ENCODE measurements around the gene LDLRAD4. TPM values are rescaled to one million over a fixed set of nuclear protein-coding genes. Genes with fewer than 3 reads are reported as not detected.

The LDLRAD4 gene
- total and polyA plus RNA-seq, 9 of the 15 experiments (the other 6 are each of a cell fraction or from before 2014, with no cell fraction given): 0.01 TPM; not detected in 8

- BruUV-seq (replicated peaks): no TSS peak
- H3K9me1 ChIP-seq (ENCODE audit: control insufficient read depth, insufficient read depth, low read length): no peaks in the 10 kb centered on the region
- ChIA-PET CTCF (ENCODE audit: low intra/inter-chr PET ratio) (no interaction called here), POLR2A (interaction anchor here (0.8 kb wide), 1 partner anchor 87 kb away, joined by 3 read pairs; no protein-coding TSS in a partner anchor)
- in situ Hi-C loops (cut with MboI): loop anchor here (5.0 kb wide), 1 partner anchor 1235 kb away; no protein-coding TSS in a partner anchor
- no peak overlapping the region for H2AFZ ChIP-seq (ENCODE audit: low read depth, low read length)
- H3K79me2 ChIP-seq (ENCODE audit: control insufficient read depth, insufficient read depth, low read length): no peaks in the 10 kb centered on the region
- no peak overlapping the region for H3K4me3 ChIP-seq
- no peak overlapping the region for H3K27ac ChIP-seq (ENCODE audit: extremely low read depth, low read depth, low read length)
- H3K4me1 ChIP-seq (replicated peaks in 1 of 2; ENCODE audit: control insufficient read depth in 2 of 2, insufficient read depth in 2 of 2, low read length in 2 of 2): no peaks in the 10 kb centered on the region
- H3K36me3 ChIP-seq (ENCODE audit: control insufficient read depth, insufficient read depth, low read length): no peaks in the 10 kb centered on the region
- no peak for FAIRE-seq
- peaks cover 0 to 27% of the 10 kb centered on the region in 2 experiments; a peak in 2 of 5 replicates for H3K27me3 ChIP-seq (ENCODE audit: control insufficient read depth in 2 of 2, insufficient read depth in 2 of 2, low read length in 2 of 2)
- no peak overlapping the region for H3K9ac ChIP-seq (ENCODE audit: insufficient read depth in 1 of 2, low read depth in 2 of 2, low read length in 2 of 2)
- no peak for ATAC-seq
- H4K20me1 ChIP-seq (replicated peaks; ENCODE audit: control insufficient read depth, insufficient read depth, low read length): no peaks in the 10 kb centered on the region
- no peaks in the 10 kb centered on the region for H3K9me3 ChIP-seq (replicated peaks; ENCODE audit: control insufficient read depth, insufficient read depth, low read depth, low read length)
- no peak overlapping the region for H3K4me2 ChIP-seq (ENCODE audit: insufficient read depth, low read length)
- DNase-seq (ENCODE audit: extremely low read depth in 1 of 4, low spot score in 3 of 4): no peak
- WGBS (ENCODE audit: insufficient coverage, low coverage, missing lambda C conversion rate): 1% methylated on average over 10 of the region's 11 CpGs
- intact Hi-C loops (cut with micrococcal nuclease): loop anchor here (10.0 kb wide), 1 partner anchor 62 kb away; no protein-coding TSS in a partner anchor
- TF ChIP-seq DNMT1 (IDR thresholded peaks at IDR 0.05): no peak
- no peak for TF ChIP-seq NR1H2 (CRISPR knock-in tag; IDR thresholded peaks at IDR 0.05)
- TF ChIP-seq NKRF (IDR thresholded peaks at IDR 0.05; ENCODE audit: borderline replicate concordance): no peak
- TF ChIP-seq ZNF133 (CRISPR knock-in tag; IDR thresholded peaks at IDR 0.05): no peak
- TF ChIP-seq ZNF263 (CRISPR knock-in tag; IDR thresholded peaks at IDR 0.05; ENCODE audit: borderline replicate concordance): no peak
- TF ChIP-seq ZNF41 (CRISPR knock-in tag; conservative IDR thresholded peaks at IDR 0.05): no peak
- TF ChIP-seq, protein P1, sequence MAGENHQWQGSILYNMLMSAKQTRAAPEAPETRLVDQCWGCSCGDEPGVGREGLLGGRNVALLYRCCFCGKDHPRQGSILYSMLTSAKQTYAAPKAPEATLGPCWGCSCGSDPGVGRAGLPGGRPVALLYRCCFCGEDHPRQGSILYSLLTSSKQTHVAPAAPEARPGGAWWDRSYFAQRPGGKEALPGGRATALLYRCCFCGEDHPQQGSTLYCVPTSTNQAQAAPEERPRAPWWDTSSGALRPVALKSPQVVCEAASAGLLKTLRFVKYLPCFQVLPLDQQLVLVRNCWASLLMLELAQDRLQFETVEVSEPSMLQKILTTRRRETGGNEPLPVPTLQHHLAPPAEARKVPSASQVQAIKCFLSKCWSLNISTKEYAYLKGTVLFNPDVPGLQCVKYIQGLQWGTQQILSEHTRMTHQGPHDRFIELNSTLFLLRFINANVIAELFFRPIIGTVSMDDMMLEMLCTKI (IDR thresholded peaks at IDR 0.05; ENCODE audit: partially characterized antibody): no peak
- no peak for TF ChIP-seq CEBPG (CRISPR knock-in tag; IDR thresholded peaks at IDR 0.05)
- TF ChIP-seq CEBPG (tag; conservative IDR thresholded peaks at IDR 0.05 in 1 of 2, IDR thresholded peaks at IDR 0.05 in 1 of 2): no peak
- no peak for TF ChIP-seq ZNF507 (tag; conservative IDR thresholded peaks at IDR 0.05)
- no peak for TF ChIP-seq ELF2 (CRISPR knock-in tag; IDR thresholded peaks at IDR 0.05)
- no peak for TF ChIP-seq E2F4 (CRISPR knock-in tag; IDR thresholded peaks at IDR 0.05; ENCODE audit: low read depth)
- no peak for TF ChIP-seq SETDB1 (IDR thresholded peaks at IDR 0.05; ENCODE audit: low read length)
Observed at GRCh38 chr18:13462686-13463085, 244.1 kb downstream of the LDLRAD4 start.

Data from K562 (cell line).